K562 (cell line): ENCODE measurements around the gene THBS2. TPM values are rescaled to one million over a fixed set of nuclear protein-coding genes. Genes with fewer than 3 reads are reported as not detected.

Experiments
- ATAC-seq: fragments of 200-7000 bp; cut with Tn5 transposase; 3 replicates; pipeline ENCODE4 v1.9.1; 2020; ENCODE audit warnings: moderate library complexity
- BruUV-seq: library from RNA; stranded (reverse); fragments of 400-500 nt; replicated peaks from 2 replicates; lab custom pipeline; 2021; lab: Mats Ljungman, UMichigan
- CTCF ChIA-PET: fragments of 300-600 bp; formaldehyde crosslinking; extraction: SDS; loops from one replicate; lab custom pipeline; 2021; ENCODE audit warnings: low intra/inter-chr PET ratio; lab: Yijun Ruan, JAX
- POLR2A ChIA-PET: fragments of 300-600, 350-650 bp; sonication (Branson Sonifier 250); formaldehyde crosslinking; extraction: SDS; loops from one replicate; lab custom pipeline; 2021; ENCODE audit warnings: antibody characterized with exemption, inconsistent platforms; lab: Yijun Ruan, JAX
- DNase-seq, 4 experiments: peaks; one replicate each; pipeline versions ENCODE4 v3.0.0 to v3.0.0-alpha.2; 2011 to 2018; ENCODE audit warnings: low spot score in 3 of 4, mixed read lengths in 3 of 4; ENCODE audit errors: extremely low read depth in 1 of 4
- FAIRE-seq: peaks from 2 replicates; lab custom pipeline; 2011; peaks lifted over from hg19 to GRCh38; lab: Jason Lieb, UNC
- H2AFZ ChIP-seq: 2 replicates; pipeline ENCODE4 v1.6.0; 2011; ENCODE audit warnings: low read depth, low read length, control low read depth, inconsistent platforms
- H3K27ac ChIP-seq: fragments of 200-600 bp; 3 replicates; pipeline ENCODE4 v1.8.0; 2011; ENCODE audit warnings: low read depth, mild to moderate bottlenecking, control low read depth, inconsistent platforms, low read length, moderate library complexity, mixed read lengths; ENCODE audit errors: extremely low read depth
- H3K27me3 ChIP-seq, 2 experiments: fragments of 300-600 bp in 1 of 2; 2 replicates in 1 of 2; 3 replicates in 1 of 2; pipeline versions ENCODE4 v1.6.0 to v1.8.0; 2011; ENCODE audit warnings: inconsistent platforms in 2 of 2, low read length in 2 of 2, mild to moderate bottlenecking in 1 of 2, mixed read lengths in 1 of 2, moderate library complexity in 1 of 2; ENCODE audit not compliant: control insufficient read depth in 2 of 2, insufficient read depth in 2 of 2
- H3K36me3 ChIP-seq: fragments of 300-600 bp; 3 replicates; pipeline ENCODE4 v1.8.0; 2011; ENCODE audit warnings: mild to moderate bottlenecking, low read length, inconsistent platforms; ENCODE audit not compliant: control insufficient read depth, insufficient read depth
- H3K4me1 ChIP-seq, 2 experiments: fragments of 200-600 bp in 1 of 2; replicated peaks in 1 of 2; 2 replicates in 1 of 2; 3 replicates in 1 of 2; pipeline versions ENCODE4 v1.5.1 to v1.8.0; 2011; ENCODE audit warnings: inconsistent platforms in 2 of 2, low read length in 2 of 2, mild to moderate bottlenecking in 1 of 2, mixed read lengths in 1 of 2, moderate library complexity in 1 of 2; ENCODE audit not compliant: control insufficient read depth in 2 of 2, insufficient read depth in 2 of 2
- H3K4me2 ChIP-seq: 2 replicates; pipeline ENCODE4 v1.6.1; 2011; ENCODE audit warnings: low read length, control low read depth, inconsistent platforms, mixed read lengths; ENCODE audit not compliant: insufficient read depth
- H3K4me3 ChIP-seq: fragments of 200-600 bp; sonication (generic), shearing (Covaris generic); 2 replicates; pipeline ENCODE4 v1.5.1; 2016; ENCODE audit warnings: control low read depth, inconsistent platforms
- H3K79me2 ChIP-seq: fragments of 200-600 bp; 3 replicates; pipeline ENCODE4 v1.8.0; 2011; ENCODE audit warnings: low read length, inconsistent platforms; ENCODE audit not compliant: control insufficient read depth, insufficient read depth
- H3K9ac ChIP-seq, 2 experiments: 2 replicates each; pipeline versions ENCODE4 v1.6.0 to v1.6.1; 2011; ENCODE audit warnings: low read depth in 2 of 2, low read length in 2 of 2, control low read depth in 1 of 2, inconsistent platforms in 1 of 2, mild to moderate bottlenecking in 1 of 2, mixed read lengths in 1 of 2; ENCODE audit not compliant: insufficient read depth in 1 of 2
- H3K9me1 ChIP-seq: one replicate; pipeline ENCODE4 v1.6.0; 2011; ENCODE audit warnings: inconsistent platforms, mild to moderate bottlenecking, low read length, moderate library complexity; ENCODE audit not compliant: control insufficient read depth, insufficient read depth
- H3K9me3 ChIP-seq: replicated peaks from 2 replicates; pipeline ENCODE4 v1.5.1; 2011; ENCODE audit warnings: low read depth, low read length, inconsistent platforms; ENCODE audit not compliant: control insufficient read depth, insufficient read depth
- H4K20me1 ChIP-seq: replicated peaks from 2 replicates; pipeline ENCODE4 v1.6.1; 2011; ENCODE audit warnings: low read length, inconsistent platforms, mixed read lengths; ENCODE audit not compliant: control insufficient read depth, insufficient read depth
- ETS2 ChIP-seq: IDR thresholded peaks from 2 replicates; pipeline ENCODE4 v1.6.1; 2016; ENCODE audit warnings: borderline replicate concordance, missing genetic modification characterization, mild to moderate bottlenecking, moderate library complexity, missing compliant biosample characterization; ENCODE audit not compliant: poor library complexity, severe bottlenecking
- L3MBTL2 ChIP-seq: fragments of 450-650 bp; IDR thresholded peaks from 2 replicates; pipeline ENCODE4 v1.6.1; 2016; ENCODE audit warnings: mild to moderate bottlenecking, moderate library complexity
- NFE2 ChIP-seq: IDR thresholded peaks from 2 replicates; pipeline ENCODE4 v1.6.1; 2014; ENCODE audit warnings: antibody characterized with exemption, low read depth
- SP1 ChIP-seq: sonication (generic); formaldehyde crosslinking; IDR thresholded peaks from 2 replicates; pipeline ENCODE4 v1.8.1; 2022; ENCODE audit warnings: mild to moderate bottlenecking, missing genetic modification reagents
- WGBS: fragments of 100-300 bp; shearing (Covaris generic); methylation state at CpG from one replicate; pipeline ENCODE4 v1.1.6; 2016; ENCODE audit warnings: low coverage, mixed read lengths; ENCODE audit not compliant: insufficient coverage; ENCODE audit errors: missing lambda C conversion rate; 5-methylcytosine and 5-hydroxymethylcytosine counted together
- in situ Hi-C: fragments of 300-500 bp; cut with MboI; formaldehyde crosslinking; loops from 4 replicates; pipeline ENCODE4 v1.15.0; 2018; ENCODE audit warnings: inconsistent platforms, mixed read lengths
- intact Hi-C: fragments of 100-400 bp; cut with micrococcal nuclease; formaldehyde crosslinking; loops from 2 replicates; pipeline ENCODE4 v1.14.2; 2022
- polyA plus RNA-seq, 8 experiments: library from polyadenylated mRNA; depleted of rRNA in 4 of 8; stranded (reverse) in 5 of 8; unstranded in 3 of 8; fragments of >200 nt; fragmentation: Nextera tagmentation in 2 of 8; fragmentation: Illumina TruSeq in 1 of 8; extraction: Ambion mirVana in 2 of 8; extraction: Trizol in 1 of 8; gene quantifications; 2 replicates each; pipeline versions ENCODE4 v1.2.1 to v1.2.3, GENCODE V29; 2011 to 2014; ENCODE audit warnings: inconsistent platforms in 1 of 8, missing spikeins in 1 of 8
- total RNA-seq, 7 experiments: library from RNA; depleted of rRNA in 6 of 7; stranded (reverse); fragments of >200 nt in 6 of 7; fragmentation: Illumina TruSeq in 2 of 7; extraction: Trizol in 2 of 7; gene quantifications; 2 replicates each; pipeline versions ENCODE4 v1.2.1 to v1.2.3, GENCODE V29; 2011 to 2021; ENCODE audit warnings: low replicate concordance in 1 of 7
- TF ChIP-seq, protein P1 (sequence below): fragments of 450-650 bp; IDR thresholded peaks from 2 replicates; pipeline ENCODE4 v1.6.1; 2016; ENCODE audit warnings: mild to moderate bottlenecking, moderate library complexity
- TF ChIP-seq, protein P2 (sequence below), 2 experiments: IDR thresholded peaks; 2 replicates each; pipeline ENCODE4 v1.6.1; 2011; ENCODE audit warnings: borderline replicate concordance in 1 of 2, control low read depth in 1 of 2, low read depth in 1 of 2, low read length in 1 of 2, mild to moderate bottlenecking in 1 of 2, mixed read lengths in 1 of 2, moderate library complexity in 1 of 2; ENCODE audit not compliant: insufficient read depth in 1 of 2, insufficient read length in 1 of 2, poor library complexity in 1 of 2, severe bottlenecking in 1 of 2; ENCODE audit errors: extremely low read depth in 1 of 2

THBS2 gene
- total and polyA plus RNA-seq, 9 of the 15 experiments (the other 6 are each of a cell fraction or from before 2014, with no cell fraction given), result 0.03 to 0.11 (median 0.03) TPM; not detected in 6

DNA sequence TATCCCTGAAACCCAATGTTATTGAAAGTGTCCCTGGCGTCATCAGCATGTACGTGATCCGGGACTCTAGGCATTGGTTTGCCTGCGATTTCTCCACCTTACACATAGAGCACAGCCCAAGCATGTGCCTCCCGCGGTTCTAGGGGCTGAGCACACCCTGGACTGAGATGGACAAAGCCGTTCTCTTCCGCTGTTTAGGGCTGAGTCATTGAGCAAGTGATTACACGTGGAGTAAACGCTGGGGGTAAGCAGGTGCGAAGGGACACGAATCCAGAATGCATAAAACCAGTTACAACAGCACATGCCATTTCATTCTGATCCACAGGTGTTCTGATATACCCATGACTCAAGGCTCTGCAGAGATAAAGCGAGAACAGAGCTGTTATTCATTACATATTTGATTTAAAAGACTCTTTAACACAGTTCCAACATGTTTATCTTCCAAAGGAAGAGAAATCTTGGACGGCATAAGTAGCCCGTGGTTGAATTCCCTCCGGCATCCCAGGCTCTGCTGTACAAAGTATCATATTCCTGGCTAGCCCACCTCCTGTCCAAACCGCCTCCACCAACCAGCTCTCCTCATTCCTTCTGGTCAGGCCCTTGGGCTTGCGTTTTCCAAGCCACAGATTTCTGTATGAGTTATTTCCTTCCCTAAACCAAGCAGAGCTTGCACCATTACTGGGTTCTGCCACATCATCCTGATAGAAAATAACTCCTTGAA, 36.1 kb upstream of the THBS2 start:
- no TSS peak for BruUV-seq
- intact Hi-C loops, result no loop called here
- FAIRE-seq, result no peak

More for the DNA sequence above, 36.1 kb upstream of the THBS2 start:
- in situ Hi-C loops, result no loop called here
- no peak overlapping the region for H3K4me2 ChIP-seq
- no peaks in the 10 kb centered on the region for H3K9me1 ChIP-seq
- H3K79me2 ChIP-seq, result no peaks in the 10 kb centered on the region
- no peaks in the 10 kb centered on the region for H3K9me3 ChIP-seq
- ATAC-seq, result peak; percentile 60; the same call in 2 of the 3 replicates
- H3K9ac ChIP-seq, result no peak overlapping the region
- under 1% methylated on average over 18 of the region's 18 CpGs for WGBS
- no peak for DNase-seq
- POLR2A ChIA-PET, result no interaction called here
- H4K20me1 ChIP-seq, result no peaks in the 10 kb centered on the region
- H3K27ac ChIP-seq, result no peak overlapping the region
- no peak overlapping the region for H2AFZ ChIP-seq
- H3K4me1 ChIP-seq, result no peaks in the 10 kb centered on the region
- TF ChIP-seq, protein P1, sequence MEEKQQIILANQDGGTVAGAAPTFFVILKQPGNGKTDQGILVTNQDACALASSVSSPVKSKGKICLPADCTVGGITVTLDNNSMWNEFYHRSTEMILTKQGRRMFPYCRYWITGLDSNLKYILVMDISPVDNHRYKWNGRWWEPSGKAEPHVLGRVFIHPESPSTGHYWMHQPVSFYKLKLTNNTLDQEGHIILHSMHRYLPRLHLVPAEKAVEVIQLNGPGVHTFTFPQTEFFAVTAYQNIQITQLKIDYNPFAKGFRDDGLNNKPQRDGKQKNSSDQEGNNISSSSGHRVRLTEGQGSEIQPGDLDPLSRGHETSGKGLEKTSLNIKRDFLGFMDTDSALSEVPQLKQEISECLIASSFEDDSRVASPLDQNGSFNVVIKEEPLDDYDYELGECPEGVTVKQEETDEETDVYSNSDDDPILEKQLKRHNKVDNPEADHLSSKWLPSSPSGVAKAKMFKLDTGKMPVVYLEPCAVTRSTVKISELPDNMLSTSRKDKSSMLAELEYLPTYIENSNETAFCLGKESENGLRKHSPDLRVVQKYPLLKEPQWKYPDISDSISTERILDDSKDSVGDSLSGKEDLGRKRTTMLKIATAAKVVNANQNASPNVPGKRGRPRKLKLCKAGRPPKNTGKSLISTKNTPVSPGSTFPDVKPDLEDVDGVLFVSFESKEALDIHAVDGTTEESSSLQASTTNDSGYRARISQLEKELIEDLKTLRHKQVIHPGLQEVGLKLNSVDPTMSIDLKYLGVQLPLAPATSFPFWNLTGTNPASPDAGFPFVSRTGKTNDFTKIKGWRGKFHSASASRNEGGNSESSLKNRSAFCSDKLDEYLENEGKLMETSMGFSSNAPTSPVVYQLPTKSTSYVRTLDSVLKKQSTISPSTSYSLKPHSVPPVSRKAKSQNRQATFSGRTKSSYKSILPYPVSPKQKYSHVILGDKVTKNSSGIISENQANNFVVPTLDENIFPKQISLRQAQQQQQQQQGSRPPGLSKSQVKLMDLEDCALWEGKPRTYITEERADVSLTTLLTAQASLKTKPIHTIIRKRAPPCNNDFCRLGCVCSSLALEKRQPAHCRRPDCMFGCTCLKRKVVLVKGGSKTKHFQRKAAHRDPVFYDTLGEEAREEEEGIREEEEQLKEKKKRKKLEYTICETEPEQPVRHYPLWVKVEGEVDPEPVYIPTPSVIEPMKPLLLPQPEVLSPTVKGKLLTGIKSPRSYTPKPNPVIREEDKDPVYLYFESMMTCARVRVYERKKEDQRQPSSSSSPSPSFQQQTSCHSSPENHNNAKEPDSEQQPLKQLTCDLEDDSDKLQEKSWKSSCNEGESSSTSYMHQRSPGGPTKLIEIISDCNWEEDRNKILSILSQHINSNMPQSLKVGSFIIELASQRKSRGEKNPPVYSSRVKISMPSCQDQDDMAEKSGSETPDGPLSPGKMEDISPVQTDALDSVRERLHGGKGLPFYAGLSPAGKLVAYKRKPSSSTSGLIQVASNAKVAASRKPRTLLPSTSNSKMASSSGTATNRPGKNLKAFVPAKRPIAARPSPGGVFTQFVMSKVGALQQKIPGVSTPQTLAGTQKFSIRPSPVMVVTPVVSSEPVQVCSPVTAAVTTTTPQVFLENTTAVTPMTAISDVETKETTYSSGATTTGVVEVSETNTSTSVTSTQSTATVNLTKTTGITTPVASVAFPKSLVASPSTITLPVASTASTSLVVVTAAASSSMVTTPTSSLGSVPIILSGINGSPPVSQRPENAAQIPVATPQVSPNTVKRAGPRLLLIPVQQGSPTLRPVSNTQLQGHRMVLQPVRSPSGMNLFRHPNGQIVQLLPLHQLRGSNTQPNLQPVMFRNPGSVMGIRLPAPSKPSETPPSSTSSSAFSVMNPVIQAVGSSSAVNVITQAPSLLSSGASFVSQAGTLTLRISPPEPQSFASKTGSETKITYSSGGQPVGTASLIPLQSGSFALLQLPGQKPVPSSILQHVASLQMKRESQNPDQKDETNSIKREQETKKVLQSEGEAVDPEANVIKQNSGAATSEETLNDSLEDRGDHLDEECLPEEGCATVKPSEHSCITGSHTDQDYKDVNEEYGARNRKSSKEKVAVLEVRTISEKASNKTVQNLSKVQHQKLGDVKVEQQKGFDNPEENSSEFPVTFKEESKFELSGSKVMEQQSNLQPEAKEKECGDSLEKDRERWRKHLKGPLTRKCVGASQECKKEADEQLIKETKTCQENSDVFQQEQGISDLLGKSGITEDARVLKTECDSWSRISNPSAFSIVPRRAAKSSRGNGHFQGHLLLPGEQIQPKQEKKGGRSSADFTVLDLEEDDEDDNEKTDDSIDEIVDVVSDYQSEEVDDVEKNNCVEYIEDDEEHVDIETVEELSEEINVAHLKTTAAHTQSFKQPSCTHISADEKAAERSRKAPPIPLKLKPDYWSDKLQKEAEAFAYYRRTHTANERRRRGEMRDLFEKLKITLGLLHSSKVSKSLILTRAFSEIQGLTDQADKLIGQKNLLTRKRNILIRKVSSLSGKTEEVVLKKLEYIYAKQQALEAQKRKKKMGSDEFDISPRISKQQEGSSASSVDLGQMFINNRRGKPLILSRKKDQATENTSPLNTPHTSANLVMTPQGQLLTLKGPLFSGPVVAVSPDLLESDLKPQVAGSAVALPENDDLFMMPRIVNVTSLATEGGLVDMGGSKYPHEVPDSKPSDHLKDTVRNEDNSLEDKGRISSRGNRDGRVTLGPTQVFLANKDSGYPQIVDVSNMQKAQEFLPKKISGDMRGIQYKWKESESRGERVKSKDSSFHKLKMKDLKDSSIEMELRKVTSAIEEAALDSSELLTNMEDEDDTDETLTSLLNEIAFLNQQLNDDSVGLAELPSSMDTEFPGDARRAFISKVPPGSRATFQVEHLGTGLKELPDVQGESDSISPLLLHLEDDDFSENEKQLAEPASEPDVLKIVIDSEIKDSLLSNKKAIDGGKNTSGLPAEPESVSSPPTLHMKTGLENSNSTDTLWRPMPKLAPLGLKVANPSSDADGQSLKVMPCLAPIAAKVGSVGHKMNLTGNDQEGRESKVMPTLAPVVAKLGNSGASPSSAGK, result peak; percentile 84
- TF ChIP-seq, protein P2, sequence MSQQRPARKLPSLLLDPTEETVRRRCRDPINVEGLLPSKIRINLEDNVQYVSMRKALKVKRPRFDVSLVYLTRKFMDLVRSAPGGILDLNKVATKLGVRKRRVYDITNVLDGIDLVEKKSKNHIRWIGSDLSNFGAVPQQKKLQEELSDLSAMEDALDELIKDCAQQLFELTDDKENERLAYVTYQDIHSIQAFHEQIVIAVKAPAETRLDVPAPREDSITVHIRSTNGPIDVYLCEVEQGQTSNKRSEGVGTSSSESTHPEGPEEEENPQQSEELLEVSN (IDR thresholded peaks at IDR 0.05; ENCODE audit: borderline replicate concordance in 1 of 2, extremely low read depth in 1 of 2, insufficient read depth in 1 of 2, insufficient read length in 1 of 2, low read depth in 1 of 2, low read length in 1 of 2, poor library complexity in 1 of 2, severe bottlenecking in 1 of 2), result peak in 1 of 2 experiments; percentile 71
- no peak for TF ChIP-seq ETS2 (tag)
- peak; percentile 92 for TF ChIP-seq L3MBTL2
- peak; percentile 36; the same call in 1 of the 2 replicates for TF ChIP-seq NFE2
- no peak for TF ChIP-seq SP1 (CRISPR knock-in tag)
- TF ChIP-seq, all 486 proteins: peak for 4
- H3K36me3 ChIP-seq, result no peaks in the 10 kb centered on the region
- H3K27me3 ChIP-seq, result peaks cover 16 to 46% of the 10 kb centered on the region in 2 experiments; a peak in 4 of 5 replicates
- CTCF ChIA-PET, result no interaction called here
- H3K4me3 ChIP-seq, result no peak overlapping the region
